Endothelial cell of hepatic sinusoid (primary cell): Measurements from ENCODE around the gene C19orf38.
"Not testable (repeated sequence)": the region's sequence is repeated elsewhere in the genome, so short reads cannot be mapped to it uniquely, and the experiment has no call there.

Experiments used
- in situ Hi-C: cut with HindIII; loops from 2 replicates; pipeline ENCODE4 v1.10.0; 2017; ENCODE audit warnings: low sequenced_read_pairs

Gene C19orf38

DNA sequence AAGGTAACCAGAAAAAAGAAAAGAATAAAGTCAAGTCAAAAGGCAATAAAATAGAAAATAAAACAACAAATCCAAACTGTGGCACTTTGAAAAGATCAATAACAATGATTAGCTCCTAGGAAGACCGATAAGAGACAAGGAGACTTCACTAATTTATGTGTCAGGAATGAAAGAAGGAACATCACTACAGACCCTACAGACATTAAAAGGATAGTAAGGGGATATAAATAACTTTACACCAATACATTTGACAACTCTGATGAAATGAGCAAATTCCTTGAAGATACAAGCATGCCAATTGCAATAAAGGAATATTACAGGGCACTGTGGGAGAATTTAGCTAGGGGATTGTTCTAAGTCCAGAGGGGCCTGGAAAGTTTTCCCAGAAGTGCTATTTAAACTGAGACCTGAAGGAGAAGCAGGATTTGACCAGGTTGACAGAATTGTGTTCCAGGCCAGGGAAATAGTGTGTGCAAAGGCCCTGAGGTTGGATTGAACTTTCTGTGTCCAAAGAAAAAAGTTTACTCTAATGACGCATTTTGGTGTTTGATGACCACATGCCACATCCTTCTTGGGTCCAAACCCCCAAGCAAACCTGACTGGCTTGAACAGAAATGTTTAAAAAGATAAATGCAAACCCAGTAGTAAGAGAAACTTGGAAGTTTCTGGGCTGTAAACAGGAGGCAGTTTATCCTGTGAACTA is 1.6 kb upstream of the C19orf38 start:
- in situ Hi-C loops = no loop called here

DNA sequence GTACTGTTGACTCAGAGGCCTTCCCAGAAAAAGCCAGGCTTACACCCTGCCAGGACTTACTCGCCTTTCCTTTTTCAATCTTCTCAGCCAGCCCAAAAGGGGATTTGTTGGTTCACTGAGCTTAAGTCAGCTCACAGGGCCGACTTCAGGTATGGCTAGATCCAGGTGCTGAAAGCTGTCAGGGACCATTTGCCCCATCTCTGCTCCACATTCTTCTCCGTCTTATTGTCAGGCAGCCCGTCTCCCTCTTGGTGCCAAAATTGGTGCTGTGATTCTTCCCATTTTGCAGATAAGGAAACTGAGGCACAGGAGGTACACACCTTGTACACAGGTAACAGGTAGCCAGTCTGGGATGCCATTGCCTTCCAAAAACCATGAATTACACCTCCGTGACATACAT is 2.4 kb downstream of the C19orf38 start:
- in situ Hi-C loops = no loop called here

DNA sequence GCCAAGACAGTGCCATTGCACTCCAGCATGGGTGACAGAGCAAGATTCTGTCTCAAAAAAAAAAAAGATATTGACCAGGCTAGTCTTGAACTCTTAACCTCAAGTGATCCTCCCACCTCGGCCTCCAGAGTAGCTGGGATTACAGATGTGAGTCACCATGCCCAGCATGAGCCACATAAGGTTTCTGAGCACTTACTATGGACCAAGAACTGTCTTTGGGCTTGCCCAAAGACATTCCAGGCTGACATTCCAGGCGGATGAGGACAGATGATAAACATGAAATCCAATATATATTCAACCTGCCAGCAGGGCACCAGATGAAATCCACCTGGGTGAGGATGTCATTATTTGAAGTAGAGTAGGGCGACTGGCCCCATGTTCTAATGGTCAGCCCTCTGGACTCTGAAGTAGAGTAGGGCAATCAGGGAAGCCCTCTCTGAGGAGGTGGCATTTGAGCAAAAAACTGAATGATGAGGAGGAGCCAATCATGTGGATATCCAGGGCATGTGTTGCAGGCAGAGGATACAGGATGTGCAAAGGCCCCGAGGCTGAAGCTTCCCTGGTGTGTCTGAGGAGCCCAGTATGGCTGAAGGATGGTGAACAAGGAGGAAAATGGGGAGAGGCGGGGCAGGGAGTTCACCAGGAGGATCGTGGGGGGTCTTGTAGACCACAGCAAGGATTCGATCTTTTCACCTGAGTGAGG is 4.0 kb downstream of the C19orf38 start:
- in situ Hi-C loops = no loop called here

DNA sequence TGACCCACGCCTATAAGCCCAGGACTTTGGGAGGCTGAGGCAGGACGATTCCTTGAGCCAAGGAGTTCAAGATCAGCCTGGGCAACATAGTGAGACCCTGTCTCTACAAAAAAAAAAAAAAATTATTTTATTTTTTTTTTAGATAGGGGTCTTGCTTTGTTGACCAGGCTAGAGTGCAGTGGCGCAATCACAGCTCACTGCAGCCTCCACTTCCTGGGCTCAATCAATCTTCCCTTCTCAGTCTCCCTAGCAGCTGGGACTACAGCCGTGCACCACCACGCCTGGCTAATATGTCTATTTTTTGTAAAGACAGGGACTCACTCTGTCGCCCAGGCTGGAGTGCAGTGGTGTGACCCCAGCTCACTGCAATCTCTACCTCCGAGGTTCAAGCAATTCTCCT is 4.7 kb downstream of the C19orf38 start:
- in situ Hi-C loops = no loop called here

DNA sequence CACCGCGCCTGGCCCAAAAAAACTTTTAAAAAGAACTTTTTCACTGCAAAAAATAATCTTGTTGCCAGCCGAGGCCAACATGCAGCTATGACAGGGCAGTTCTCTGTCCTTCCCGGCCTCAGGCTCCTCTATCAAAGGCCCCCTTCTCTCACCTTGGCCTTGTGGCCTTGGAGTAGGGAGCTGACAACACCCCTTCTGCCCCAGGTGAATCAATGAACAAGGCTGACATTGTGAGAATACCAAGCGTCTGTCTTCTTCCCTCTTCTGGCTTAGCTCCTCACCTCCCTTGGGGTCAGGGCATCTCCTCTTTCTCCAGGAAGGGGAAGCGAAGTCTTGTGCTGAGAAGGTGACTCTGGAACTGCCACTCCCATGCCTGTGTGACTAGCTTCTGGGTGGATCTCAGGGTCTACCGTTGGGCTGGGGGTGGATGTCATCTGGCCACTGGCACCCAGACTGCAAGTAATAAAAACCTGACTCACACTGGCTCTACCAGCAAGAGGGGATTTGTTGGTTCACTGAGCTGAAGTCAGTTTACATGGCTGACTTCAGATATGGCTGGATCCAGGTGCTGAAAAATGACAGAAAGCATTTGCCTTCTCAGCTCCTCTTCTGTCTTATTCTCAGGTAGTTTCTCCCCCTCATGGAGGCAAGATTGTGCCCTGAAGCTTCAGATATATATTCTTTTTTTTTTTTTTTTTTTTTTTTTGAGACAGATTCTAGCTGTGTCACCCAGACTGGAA is 6.3 kb downstream of the C19orf38 start:
- in situ Hi-C loops = no loop called here

DNA sequence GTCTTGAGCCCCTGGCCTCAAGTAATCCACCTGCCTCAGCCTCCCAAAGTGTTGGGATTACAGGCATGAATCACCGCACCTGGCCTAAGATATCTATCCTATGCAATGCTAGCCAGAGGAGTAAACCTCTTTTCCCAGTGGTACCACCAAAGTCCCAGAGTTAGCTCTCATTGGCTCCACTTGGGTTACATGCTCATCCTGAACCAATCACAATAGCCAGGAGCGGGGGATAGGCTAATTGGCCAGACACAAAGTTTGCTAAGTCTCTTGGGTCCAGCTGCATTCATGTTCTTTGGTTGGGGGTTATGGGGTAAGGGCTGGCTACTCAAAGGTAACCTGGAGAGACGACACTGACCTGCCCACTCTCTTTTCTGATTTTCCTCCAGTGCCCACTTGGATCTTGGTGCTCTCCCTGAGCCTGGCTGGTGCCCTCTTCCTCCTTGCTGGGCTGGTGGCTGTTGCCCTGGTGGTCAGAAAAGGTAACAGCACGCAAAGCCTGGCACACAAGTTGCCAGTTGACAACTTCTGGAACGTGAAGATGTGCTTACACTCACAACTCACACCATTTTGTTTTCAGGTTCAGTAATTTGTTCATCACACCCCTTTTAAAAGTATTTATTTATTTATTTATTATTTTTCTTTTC is 7.8 kb downstream of the C19orf38 start:
- in situ Hi-C loops = no loop called here

DNA sequence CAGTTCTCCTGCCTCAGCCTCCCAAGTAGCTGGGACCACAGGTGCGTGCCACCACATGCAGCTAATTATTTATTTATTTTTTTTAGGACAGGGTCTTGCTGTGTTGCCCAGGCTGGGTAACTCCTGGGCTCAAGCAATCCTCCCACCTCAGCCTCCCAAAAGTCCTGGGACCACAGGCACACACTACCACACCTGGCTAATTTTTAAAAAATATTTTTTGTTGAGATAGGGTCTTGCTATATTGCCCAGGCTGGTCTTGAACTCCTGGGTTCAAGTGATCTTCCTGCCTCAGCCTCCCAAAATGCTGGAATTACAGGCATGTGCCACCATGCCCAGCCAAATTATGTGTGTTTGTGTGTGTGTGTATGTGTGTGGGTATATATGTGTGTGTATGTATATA is 8.7 kb downstream of the C19orf38 start:
- in situ Hi-C loops = not testable (repeated sequence)

DNA sequence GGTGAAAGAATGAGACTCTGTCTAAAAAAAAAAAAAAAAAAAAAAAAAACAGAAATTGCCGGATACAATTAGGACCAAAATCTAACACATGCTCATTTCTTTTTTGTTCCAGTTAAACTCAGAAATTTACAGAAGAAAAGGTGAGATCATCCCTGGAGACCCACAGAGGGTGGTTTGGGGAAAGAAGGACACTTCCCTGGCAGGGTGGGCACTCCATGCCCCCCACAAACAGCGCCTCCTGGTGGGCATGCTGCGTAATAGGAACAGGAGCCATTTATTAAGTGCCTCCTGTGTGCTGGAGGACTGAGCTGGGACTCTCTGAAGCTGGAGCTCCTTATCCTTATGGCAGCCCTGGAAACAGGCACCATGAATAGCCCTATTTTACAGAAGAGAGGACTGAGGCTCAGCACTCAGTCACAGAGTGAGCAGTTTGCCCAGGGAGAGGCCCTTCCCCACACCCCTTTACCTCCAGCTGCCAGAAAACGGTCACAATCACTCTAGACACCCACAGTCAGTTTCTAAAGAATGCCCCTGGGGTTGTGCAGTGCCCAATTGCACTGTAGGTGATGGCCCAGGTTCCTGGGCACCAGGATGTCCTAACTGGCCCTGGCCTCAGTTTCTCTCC is 10.1 kb downstream of the C19orf38 start:
- in situ Hi-C loops = no loop called here

DNA sequence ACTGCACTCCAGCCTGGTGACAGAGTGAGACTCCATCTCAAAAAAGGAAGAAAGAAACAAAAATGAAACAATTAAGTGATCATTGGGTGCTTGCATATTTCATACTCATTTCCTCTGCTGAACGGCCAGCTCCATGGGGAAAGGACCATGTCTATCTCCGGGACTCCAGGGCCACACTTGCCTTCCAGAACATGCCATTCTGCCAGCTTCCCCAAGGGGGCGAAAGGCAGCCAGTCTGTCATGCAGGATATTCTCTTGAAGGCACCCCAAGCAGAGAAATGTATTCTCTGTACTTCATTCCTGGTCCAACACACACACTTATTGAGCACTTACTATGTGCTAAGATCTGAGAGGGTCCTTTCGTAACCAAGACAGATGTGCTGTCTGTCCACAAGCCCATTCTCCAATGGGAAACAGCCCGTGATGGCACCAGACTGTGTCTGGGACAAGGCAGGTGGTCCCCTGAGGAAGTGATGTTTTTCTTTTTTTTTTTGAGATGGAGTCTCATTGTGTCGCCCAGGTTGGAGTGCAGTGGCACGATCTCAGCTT is 13.0 kb downstream of the C19orf38 start:
- in situ Hi-C loops = no loop called here

DNA sequence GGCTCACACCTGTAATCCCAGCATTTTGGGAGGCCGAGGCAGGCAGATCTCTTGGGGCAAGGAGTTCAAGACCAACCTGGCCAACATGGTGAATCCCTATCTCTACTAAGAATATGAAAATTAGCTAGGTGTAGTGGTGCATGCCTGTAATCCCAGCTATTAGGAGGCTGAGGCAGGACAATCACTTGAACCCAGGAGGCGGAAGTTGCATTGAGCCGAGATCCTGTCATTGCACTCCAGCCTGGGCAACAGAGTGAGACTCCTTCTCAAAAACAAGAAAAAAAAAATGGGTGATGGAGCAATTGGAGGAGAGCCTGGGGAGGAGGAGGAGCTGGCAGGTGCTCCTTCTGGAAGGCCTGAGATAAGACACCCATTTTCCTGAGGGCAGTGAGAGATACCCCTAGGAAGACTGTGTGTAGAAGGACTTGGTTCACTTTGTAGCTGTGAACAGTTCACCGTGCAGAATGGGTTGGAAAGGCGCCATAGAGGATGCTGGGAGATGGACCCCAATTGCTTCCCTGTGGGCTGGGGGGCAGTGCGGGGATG is 14.4 kb downstream of the C19orf38 start:
- in situ Hi-C loops = no loop called here

DNA sequence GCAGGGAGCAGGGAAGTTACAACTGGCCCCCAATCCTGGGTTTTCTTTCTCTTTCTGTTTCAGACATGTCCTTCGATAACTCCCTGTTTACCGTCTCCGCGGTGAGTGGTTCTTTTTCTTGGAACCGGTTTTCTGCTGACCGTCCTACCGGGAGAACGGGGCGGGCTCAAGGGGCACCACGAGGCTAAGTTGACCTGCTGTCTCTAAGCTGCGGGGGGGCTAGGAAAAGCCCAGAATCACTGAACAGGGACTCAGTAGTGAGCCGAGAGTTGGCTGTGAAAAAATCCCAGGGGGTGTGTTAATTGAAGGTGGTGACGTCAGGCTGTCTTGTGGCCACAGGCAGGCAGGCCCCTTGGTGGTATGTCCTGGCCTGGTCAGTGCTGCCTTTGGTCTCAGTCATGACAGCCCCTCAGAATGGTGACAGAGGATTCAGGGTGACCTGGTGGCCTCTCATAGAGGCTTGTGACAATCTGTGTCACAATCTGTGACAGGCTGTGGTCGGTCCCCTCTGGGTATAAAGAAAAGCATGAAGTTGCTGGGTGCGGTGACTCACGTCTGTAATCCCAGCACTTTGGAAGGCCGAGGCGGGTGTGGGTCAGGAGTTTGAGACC is 15.0 kb downstream of the C19orf38 start:
- in situ Hi-C loops = no loop called here

DNA sequence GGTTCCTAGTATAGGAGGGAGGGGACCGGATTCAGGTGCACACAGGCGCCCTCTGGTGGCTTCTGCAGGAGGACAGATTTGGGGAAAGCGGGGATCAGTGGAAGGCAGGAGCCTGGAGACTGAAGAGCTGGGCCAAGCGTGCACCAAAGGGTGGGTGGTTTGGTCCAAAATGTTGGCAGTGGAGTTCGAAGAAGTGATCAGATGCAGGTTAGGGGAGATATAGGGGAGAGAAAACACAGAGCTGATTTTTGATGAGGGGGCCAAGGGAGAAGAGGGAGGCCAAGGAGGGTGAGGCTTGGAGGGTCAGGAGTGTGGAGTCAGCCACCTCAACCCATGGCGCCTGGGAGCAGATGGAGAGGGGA is 16.3 kb downstream of the C19orf38 start:
- in situ Hi-C loops = no loop called here

DNA sequence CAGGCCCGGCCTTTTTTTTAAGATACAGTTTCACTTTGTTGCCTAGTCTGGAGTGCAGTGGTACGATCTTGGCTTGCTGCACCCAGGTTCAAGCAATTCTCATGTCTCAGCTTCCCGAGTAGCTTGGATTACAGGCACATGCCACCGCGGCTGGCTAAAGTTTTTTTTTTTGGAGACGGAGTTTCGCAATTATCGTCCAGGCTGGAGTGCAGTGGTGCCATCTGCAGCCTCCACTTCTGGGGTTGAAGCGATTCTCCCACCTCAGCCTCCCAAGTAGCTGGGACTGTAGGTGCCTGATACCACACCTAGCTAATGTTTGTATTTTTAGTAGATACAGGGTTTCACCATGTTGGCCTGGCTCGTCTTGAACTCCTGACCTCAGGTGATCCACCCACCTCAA is 18.3 kb downstream of the C19orf38 start:
- in situ Hi-C loops = no loop called here

DNA sequence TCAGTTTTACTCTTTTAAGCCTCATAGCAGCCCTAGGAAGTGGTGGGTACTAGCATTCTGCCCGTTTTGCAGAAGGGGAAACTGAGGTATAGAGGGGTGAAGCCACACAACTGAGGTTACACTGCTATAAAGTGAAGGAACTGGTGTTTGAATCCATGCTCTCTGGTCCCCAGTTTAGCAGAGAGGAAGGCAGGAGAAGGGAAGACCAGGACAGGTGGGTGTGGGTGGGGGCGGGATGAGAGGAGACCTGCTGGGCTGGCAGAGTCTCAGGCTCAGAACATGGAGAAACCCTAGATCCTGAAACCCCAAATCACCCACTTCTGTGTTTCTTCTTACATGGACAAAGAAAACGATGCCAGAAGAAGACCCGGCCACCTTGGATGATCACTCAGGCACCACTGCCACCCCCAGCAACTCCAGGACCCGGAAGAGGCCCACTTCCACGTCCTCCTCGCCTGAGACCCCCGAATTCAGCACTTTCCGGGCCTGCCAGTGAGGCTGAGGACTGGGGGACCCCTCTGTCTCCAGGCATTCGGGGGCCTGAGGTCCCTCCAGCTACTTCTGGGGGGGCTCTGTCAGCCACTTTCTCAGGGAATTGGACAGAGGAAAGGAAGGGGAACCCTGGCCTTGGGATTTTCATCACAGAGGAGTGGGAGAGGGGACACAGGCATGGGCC is 20.8 kb downstream of the C19orf38 start:
- in situ Hi-C loops = no loop called here

DNA sequence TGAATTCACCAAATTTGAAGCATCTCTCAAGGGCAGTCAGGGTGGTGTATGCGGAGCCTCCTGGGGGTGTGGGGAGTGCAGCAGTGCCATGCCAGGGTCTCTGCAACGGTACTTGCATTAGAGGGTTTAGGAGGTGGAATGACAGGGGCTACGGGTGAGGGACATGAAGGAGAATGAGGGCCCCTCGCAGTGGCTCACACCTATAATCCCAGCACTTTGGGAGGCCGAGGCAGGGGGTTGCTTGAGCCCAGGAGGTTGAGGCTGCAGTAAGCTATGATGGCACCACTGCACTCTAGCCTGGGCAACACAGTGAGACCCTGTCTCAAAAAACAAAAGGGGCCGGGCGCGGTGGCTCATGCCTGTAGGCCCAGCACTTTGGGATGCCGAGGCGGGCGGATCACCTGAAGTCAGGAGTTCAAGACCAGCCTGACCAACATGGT is 21.7 kb downstream of the C19orf38 start:
- in situ Hi-C loops = not testable (repeated sequence)

DNA sequence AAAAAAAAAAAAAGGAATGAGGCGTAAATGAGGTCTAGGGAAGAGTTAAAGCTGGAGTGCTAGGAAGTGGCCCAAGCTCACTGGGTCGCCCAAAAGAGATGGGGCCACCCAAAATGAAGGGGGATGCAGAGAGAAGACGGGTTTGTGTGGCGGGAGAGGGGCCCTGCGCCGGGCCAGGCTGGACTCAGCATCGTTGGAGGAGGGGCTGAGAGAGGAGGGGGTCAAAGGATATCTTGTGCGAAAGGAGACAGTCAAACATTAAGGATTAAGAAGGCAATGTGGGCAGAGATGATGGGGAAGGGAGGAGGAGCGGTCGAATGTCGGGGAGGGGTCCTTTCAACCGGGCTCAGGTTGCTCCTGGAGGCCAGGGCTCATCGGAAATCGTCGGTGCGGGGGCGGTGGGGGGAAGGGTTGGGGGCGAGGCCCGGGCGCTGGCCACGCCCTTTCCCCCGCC is 22.3 kb downstream of the C19orf38 start:
- in situ Hi-C loops = no loop called here

DNA sequence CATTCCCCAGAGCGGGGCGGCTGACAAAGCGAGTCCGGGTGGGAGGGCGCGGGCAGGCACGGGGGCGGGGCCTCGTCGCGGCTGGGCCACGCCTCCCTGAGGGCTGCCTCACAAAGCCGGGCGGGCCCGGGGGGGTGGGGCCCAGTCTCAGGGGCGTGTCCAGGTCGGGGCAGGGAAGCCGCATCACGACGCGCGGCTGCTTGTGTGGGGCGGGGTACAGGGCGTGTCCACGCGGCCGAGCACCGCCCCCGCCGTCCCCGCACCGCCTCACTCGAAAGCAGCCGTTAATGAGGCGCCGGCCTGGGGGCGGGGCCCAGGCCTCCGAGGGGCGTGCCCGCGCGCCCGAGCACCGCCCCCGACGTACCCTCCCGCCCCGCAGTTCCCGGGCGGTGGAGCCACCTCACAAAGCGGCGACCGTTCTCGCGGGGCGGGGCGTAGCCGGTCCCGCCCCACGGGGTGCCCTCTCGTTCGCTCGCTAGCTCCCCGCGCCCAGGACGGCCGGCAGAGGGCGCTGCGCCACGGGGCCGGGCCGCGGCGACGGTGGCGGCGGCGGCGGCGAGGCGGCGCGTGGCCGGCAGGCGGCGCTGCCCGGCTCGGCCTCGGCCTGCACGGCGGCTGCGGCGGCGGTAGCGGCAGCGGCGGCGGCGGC is 22.9 kb downstream of the C19orf38 start, which contains the start of gene CARM1:
CARM1 (plus strand) TSS at position 599 of the 649 bp plus-strand sequence. CDS start 150 bp downstream, outside the sequence.
- in situ Hi-C loops = no loop called here

DNA sequence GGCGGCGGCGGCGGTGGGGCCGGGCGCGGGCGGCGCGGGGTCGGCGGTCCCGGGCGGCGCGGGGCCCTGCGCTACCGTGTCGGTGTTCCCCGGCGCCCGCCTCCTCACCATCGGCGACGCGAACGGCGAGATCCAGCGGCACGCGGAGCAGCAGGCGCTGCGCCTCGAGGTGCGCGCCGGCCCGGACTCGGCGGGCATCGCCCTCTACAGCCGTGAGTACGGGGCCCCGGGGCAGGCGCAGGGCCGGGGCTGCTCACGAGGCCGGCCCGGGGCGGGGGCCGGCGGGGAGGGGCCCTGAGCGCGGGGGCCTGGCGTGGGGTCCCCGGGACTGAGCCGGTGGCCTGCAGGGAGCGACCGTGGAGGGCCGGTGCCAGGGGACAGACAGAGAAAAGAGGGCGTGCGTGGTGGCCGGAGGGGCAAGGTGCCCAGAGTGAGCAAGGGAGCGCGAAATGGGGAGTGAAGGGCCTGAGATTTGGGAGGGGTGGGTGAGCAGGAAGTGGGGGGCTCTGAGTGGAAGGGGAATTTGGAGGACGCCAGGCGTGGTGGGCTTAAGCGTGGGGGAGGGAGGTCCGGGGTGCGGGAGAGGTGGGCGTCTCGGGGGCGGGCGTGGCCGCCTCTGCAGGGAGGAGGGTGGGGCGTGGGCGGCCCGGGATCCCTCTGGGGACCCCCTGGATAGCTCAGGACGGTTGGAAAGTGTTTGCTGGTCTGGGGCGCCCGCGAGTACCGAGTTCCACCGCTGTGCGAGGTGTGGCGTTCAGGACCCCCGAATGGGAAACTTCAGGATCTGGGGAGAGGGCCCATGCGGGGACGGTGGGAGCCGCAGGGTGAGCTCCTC is 23.7 kb downstream of the C19orf38 start:
- in situ Hi-C loops = no loop called here
